ENCODE results near the gene KXD1. TPM values are rescaled to one million over a fixed set of nuclear protein-coding genes. Genes with fewer than 3 reads are reported as not detected.

Gene KXD1
- total RNA-seq, 1 experiment from 2014 or later = 88.0 TPM

GRCh38 chr19:18605546-18606280, 48.0 kb downstream of the KXD1 start:
- Histone ChIP-seq H3K4me3 (peak overlapping the region; percentile 30), H3K36me3 (no peaks in the 10 kb centered on the region)

GRCh38 chr19:18606281-18607225, 48.9 kb downstream of the KXD1 start, which contains the start of gene CRLF1:
Gene CRLF1 (minus strand): TSS chr19:18606799. CDS start chr19:18606656, 143 bp downstream.
- peak within 1 kb of the TSS; percentile 30 for H3K4me3 ChIP-seq
- H3K4me1 ChIP-seq (replicated peaks) = peaks cover 20% of the 10 kb centered on the region
- no peaks in the 10 kb centered on the region for H3K36me3 ChIP-seq
- H3K27ac ChIP-seq = no peak within 1 kb of the TSS
- no peak for DNase-seq (ENCODE audit: low read depth in 1 of 2, low spot score in 2 of 2)
- H3K9me3 ChIP-seq (replicated peaks) = no peaks in the 10 kb centered on the region
- H3K27me3 ChIP-seq (replicated peaks) = peaks cover 76% of the 10 kb centered on the region

More at GRCh38 chr19:18605546-18606280, 48.0 kb downstream of the KXD1 start:
- Histone ChIP-seq H3K4me1 (replicated peaks) (peaks cover 15% of the 10 kb centered on the region), H3K27me3 (replicated peaks) (peaks cover 70% of the 10 kb centered on the region), H3K27ac (no peak overlapping the region), H3K9me3 (replicated peaks) (no peaks in the 10 kb centered on the region)
- DNase-seq (ENCODE audit: low read depth in 1 of 2, low spot score in 2 of 2) = no peak

DNA sequence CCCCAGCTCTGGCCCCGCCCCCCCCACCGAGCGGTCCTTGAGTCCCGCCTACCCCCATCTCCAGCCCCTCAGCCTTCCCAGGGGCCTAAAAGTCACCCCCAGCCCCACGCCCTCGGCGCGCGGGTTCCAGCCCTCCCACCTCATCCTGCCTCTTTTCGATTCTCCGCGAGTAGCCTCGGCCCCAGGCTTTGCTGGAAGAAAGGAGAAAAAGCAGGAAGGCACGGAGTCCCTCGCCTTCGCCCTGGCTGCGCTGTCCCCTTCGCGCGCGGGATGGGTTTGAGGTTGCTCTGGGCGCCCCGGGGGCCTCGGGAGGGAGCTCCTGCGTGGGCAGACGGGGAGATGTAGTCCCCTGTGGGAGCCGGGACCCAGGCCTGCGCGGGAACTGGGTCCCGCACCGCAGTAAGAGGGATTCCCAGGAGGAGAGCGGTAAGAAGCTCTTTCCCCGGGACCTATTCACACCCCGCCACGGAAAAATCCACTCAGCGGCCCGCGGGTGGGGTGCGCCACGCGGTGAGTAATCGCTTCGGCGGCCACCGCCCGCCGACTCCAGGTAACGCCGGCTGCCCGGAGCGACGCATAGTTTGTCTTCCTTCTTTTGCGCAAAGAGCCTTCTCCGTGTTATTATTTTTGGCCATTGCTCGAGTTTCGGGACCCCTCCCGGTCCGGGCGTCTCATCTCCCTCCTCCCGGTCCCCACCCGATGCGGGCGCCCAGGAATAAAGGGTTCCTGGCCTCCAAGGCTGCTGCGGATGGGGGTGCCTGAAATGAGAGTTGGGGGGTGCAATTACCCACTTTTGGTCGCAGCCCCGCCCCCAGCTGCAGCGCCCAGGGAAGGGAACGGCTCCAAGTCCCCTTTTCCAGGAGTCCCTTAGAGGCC, 49.8 kb downstream of the KXD1 start:
- Histone ChIP-seq H3K27me3 (replicated peaks) (peaks cover 83% of the 10 kb centered on the region), H3K9me3 (replicated peaks) (no peaks in the 10 kb centered on the region), H3K4me1 (replicated peaks) (peaks cover 22% of the 10 kb centered on the region), H3K27ac (no peak overlapping the region), H3K36me3 (no peaks in the 10 kb centered on the region), H3K4me3 (peak overlapping the region; percentile 8; the same call in 1 of the 2 replicates)
- DNase-seq (ENCODE audit: low read depth in 1 of 2, low spot score in 2 of 2) = no peak

GRCh38 chr19:18608102-18608804, 50.6 kb downstream of the KXD1 start:
- peaks cover 84% of the 10 kb centered on the region for H3K27me3 ChIP-seq (replicated peaks)
- H3K27ac ChIP-seq = no peak overlapping the region
- peaks cover 25% of the 10 kb centered on the region for H3K4me1 ChIP-seq (replicated peaks)
- no peak overlapping the region for H3K4me3 ChIP-seq
- DNase-seq (ENCODE audit: low read depth in 1 of 2, low spot score in 2 of 2) = no peak
- H3K36me3 ChIP-seq = no peaks in the 10 kb centered on the region
- no peaks in the 10 kb centered on the region for H3K9me3 ChIP-seq (replicated peaks)

- Histone ChIP-seq H3K27ac (no peak overlapping the region), H3K4me1 (replicated peaks) (peaks cover 19% of the 10 kb centered on the region), H3K27me3 (replicated peaks) (peaks cover 87% of the 10 kb centered on the region), H3K36me3 (no peaks in the 10 kb centered on the region), H3K4me3 (no peak overlapping the region), H3K9me3 (replicated peaks) (no peaks in the 10 kb centered on the region)
- DNase-seq (ENCODE audit: low read depth in 1 of 2, low spot score in 2 of 2) = no peak
These were observed 51.4 kb downstream of the KXD1 start for GRCh38 chr19:18608805-18609716.

DNA sequence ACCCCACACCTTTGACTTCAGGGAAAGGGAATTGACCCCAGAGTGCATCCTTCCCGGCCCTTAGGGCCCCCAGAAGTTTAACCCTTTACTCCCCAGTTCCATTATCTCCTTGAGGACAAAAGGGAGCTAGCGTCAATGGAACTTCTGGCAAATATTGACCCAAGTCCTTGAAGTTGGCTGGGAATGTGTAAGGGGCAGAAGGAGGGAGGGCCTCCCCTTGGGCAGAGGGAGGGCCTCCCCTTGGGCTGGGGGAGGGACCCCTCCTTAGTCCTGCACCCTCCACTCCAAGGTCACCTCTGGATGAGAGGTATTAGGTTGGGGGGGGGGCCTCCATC, 52.0 kb downstream of the KXD1 start:
- Histone ChIP-seq H3K27ac (no peak overlapping the region), H3K4me3 (no peak overlapping the region), H3K36me3 (no peaks in the 10 kb centered on the region), H3K4me1 (replicated peaks) (peaks cover 16% of the 10 kb centered on the region), H3K9me3 (replicated peaks) (no peaks in the 10 kb centered on the region), H3K27me3 (replicated peaks) (peaks cover 87% of the 10 kb centered on the region)
- no peak for DNase-seq (ENCODE audit: low read depth in 1 of 2, low spot score in 2 of 2)

DNA sequence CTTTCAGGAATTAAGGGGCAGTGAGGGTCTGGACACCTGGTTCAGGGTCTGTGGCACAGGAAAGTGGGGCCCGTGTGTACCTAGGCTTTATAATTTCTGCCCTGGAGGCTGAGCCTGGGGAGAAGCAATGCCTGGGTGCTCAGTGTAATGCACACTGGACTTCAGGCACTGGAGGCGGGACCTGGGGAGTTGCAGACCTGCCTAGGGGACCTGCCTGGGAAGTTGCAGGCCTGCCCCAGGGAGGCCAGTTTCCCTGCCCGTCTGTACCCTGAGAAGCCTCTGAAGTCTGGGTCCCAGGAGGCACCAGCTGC, 52.5 kb downstream of the KXD1 start:
- Histone ChIP-seq H3K27me3 (replicated peaks) (peaks cover 88% of the 10 kb centered on the region), H3K4me3 (no peak overlapping the region), H3K9me3 (replicated peaks) (no peaks in the 10 kb centered on the region), H3K36me3 (no peaks in the 10 kb centered on the region), H3K27ac (no peak overlapping the region), H3K4me1 (replicated peaks) (peaks cover 16% of the 10 kb centered on the region)
- DNase-seq (ENCODE audit: low read depth in 1 of 2, low spot score in 2 of 2) = no peak

GRCh38 chr19:18610556-18611326, 53.1 kb downstream of the KXD1 start:
- Histone ChIP-seq H3K9me3 (replicated peaks) (no peaks in the 10 kb centered on the region), H3K4me1 (replicated peaks) (peaks cover 16% of the 10 kb centered on the region), H3K27ac (no peak overlapping the region), H3K27me3 (replicated peaks) (peaks cover 88% of the 10 kb centered on the region), H3K4me3 (no peak overlapping the region), H3K36me3 (no peaks in the 10 kb centered on the region)
- DNase-seq (ENCODE audit: low read depth in 1 of 2, low spot score in 2 of 2) = no peak

GRCh38 chr19:18611327-18612050, 53.8 kb downstream of the KXD1 start:
- no peak for DNase-seq (ENCODE audit: low read depth in 1 of 2, low spot score in 2 of 2)
- peaks cover 82% of the 10 kb centered on the region for H3K27me3 ChIP-seq (replicated peaks)
- H3K27ac ChIP-seq = no peak overlapping the region
- no peaks in the 10 kb centered on the region for H3K9me3 ChIP-seq (replicated peaks)
- peaks cover 16% of the 10 kb centered on the region for H3K4me1 ChIP-seq (replicated peaks)
- H3K4me3 ChIP-seq = no peak overlapping the region
- no peaks in the 10 kb centered on the region for H3K36me3 ChIP-seq

GRCh38 chr19:18612051-18612771, 54.5 kb downstream of the KXD1 start:
- Histone ChIP-seq H3K4me3 (peak overlapping the region; percentile 17; the same call in 1 of the 2 replicates), H3K36me3 (no peaks in the 10 kb centered on the region), H3K9me3 (replicated peaks) (no peaks in the 10 kb centered on the region; the same call in 1 of the 2 replicates), H3K27ac (no peak overlapping the region), H3K4me1 (replicated peaks) (peaks cover 16% of the 10 kb centered on the region), H3K27me3 (replicated peaks) (peaks cover 81% of the 10 kb centered on the region)
- no peak for DNase-seq (ENCODE audit: low read depth in 1 of 2, low spot score in 2 of 2)

Data from SJSA1 (cell line).